SHP77 (cell line): ENCODE measurements around the gene FBXO15.

Experiments used
- DNase-seq, 2 experiments: peaks; one replicate each; lab custom pipeline; 2025; lab: John Stamatoyannopoulos, UW

Gene FBXO15

GRCh38 chr18:74063023-74063422 is 84.6 kb downstream of the FBXO15 start:
- no peak for DNase-seq

GRCh38 chr18:74062037-74062436 is 85.6 kb downstream of the FBXO15 start:
- DNase-seq = no peak

GRCh38 chr18:74060579-74060978 is 87.1 kb downstream of the FBXO15 start:
- no peak for DNase-seq

- no peak for DNase-seq
Measured at GRCh38 chr18:74050807-74051206, 96.8 kb downstream of the FBXO15 start.

- DNase-seq = peak; percentile 48 to 49
Measured at GRCh38 chr18:74040459-74041332, 106.9 kb downstream of the FBXO15 start.

- no peak for DNase-seq
Measured at GRCh38 chr18:74040008-74040407, 107.6 kb downstream of the FBXO15 start.

- no peak for DNase-seq
Measured at GRCh38 chr18:74029161-74029560, 118.5 kb downstream of the FBXO15 start.
